ENCODE data around the gene MME.

Gene MME

GRCh38 chr3:155169197-155169596, 89.1 kb downstream of the MME start:
- H3K27ac ChIP-seq (ENCODE audit: low read depth, low read length), result no peak overlapping the region
- H3K4me1 ChIP-seq (ENCODE audit: control insufficient read depth, insufficient read depth, low read length), result 0 out of 2 replicates have a peak, but pooled peaks cover 12% of the 10 kb centered on the region
- H3K36me3 ChIP-seq (ENCODE audit: control insufficient read depth, insufficient read depth, low read length), result 0 out of 2 replicates have a peak, but pooled peaks cover 7% of the 10 kb centered on the region

DNA sequence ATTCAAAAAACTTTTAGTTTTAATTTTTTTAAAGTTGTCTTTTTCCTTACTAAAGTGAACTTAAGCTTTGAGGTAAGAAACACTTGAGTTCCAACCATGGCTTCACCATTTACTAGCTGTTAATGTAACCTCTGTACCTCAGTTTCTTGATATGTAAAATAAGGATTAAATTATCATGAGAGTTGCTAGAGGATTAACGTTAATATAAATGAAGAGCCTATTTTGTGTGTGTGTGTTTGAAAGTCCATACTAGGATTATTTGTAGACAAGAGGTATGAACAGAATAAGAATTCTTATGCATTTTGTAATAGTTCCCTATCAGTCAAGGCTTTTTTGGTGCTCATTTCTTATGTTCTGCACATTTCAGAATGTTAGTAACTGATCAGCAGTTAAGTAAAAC, 93.7 kb downstream of the MME start:
- Histone ChIP-seq H3K4me3 (ENCODE audit: low read depth, low read length) (no peak overlapping the region), H3K9me3 (ENCODE audit: control insufficient read depth, insufficient read depth, low read length) (no peaks in the 10 kb centered on the region), H3K9ac (ENCODE audit: low read depth, low read length) (no peak overlapping the region), H3K36me3 (ENCODE audit: control insufficient read depth, insufficient read depth, low read length) (0 out of 2 replicates have a peak, but pooled peaks cover 7% of the 10 kb centered on the region), H3K27ac (ENCODE audit: low read depth, low read length) (no peak overlapping the region), H3K27me3 (ENCODE audit: control insufficient read depth, insufficient read depth, low read length) (no peaks in the 10 kb centered on the region), H3K4me1 (ENCODE audit: control insufficient read depth, insufficient read depth, low read length) (0 out of 2 replicates have a peak, but pooled peaks cover 12% of the 10 kb centered on the region)

More at GRCh38 chr3:155169197-155169596, 89.1 kb downstream of the MME start:
- Histone ChIP-seq H3K4me3 (ENCODE audit: low read depth, low read length) (no peak overlapping the region), H3K27me3 (ENCODE audit: control insufficient read depth, insufficient read depth, low read length) (no peaks in the 10 kb centered on the region), H3K9me3 (ENCODE audit: control insufficient read depth, insufficient read depth, low read length) (no peaks in the 10 kb centered on the region), H3K9ac (ENCODE audit: low read depth, low read length) (no peak overlapping the region)

GRCh38 chr3:155178810-155179436, 98.8 kb downstream of the MME start:
- Histone ChIP-seq H3K9ac (ENCODE audit: low read depth, low read length) (no peak overlapping the region), H3K27ac (ENCODE audit: low read depth, low read length) (no peak overlapping the region), H3K36me3 (ENCODE audit: control insufficient read depth, insufficient read depth, low read length) (no peaks in the 10 kb centered on the region), H3K4me3 (ENCODE audit: low read depth, low read length) (no peak overlapping the region), H3K4me1 (ENCODE audit: control insufficient read depth, insufficient read depth, low read length) (no peaks in the 10 kb centered on the region), H3K27me3 (ENCODE audit: control insufficient read depth, insufficient read depth, low read length) (no peaks in the 10 kb centered on the region), H3K9me3 (ENCODE audit: control insufficient read depth, insufficient read depth, low read length) (no peaks in the 10 kb centered on the region)

- no peak overlapping the region for H3K9ac ChIP-seq (ENCODE audit: low read depth, low read length)
- no peaks in the 10 kb centered on the region for H3K9me3 ChIP-seq (ENCODE audit: control insufficient read depth, insufficient read depth, low read length)
- no peak overlapping the region for H3K27ac ChIP-seq (ENCODE audit: low read depth, low read length)
- H3K4me1 ChIP-seq (ENCODE audit: control insufficient read depth, insufficient read depth, low read length), result no peaks in the 10 kb centered on the region
- no peak overlapping the region for H3K4me3 ChIP-seq (ENCODE audit: low read depth, low read length)
- no peaks in the 10 kb centered on the region for H3K36me3 ChIP-seq (ENCODE audit: control insufficient read depth, insufficient read depth, low read length)
- H3K27me3 ChIP-seq (ENCODE audit: control insufficient read depth, insufficient read depth, low read length), result no peaks in the 10 kb centered on the region
Observed at GRCh38 chr3:155179437-155179827, 99.3 kb downstream of the MME start.

DNA sequence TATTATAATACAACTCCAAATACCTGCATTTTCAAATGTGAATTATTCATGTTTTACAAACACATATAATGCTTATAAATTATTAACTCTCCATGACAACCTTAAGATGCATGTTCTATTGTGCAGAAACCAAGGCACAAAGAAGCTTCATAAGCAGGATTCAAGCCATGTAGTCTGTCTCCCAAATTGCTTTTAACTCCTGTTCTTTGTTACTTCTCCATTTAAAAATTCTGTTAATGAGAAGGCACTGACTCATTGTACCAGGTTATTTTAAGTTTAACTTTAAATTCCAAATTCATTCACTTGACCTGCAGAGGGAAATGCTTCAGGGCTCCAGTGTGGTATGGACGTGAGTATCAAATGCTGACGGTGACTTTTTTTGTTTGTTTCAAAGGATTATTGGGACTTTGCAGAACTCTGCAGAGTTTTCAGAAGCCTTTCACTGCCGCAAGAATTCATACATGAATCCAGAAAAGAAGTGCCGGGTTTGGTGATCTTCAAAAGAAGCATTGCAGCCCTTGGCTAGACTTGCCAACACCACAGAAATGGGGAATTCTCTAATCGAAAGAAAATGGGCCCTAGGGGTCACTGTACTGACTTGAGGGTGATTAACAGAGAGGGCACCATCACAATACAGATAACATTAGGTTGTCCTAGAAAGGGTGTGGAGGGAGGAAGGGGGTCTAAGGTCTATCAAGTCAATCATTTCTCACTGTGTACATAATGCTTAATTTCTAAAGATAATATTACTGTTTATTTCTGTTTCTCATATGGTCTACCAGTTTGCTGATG, 100.0 kb downstream of the MME start:
- Histone ChIP-seq H3K27me3 (ENCODE audit: control insufficient read depth, insufficient read depth, low read length) (no peaks in the 10 kb centered on the region), H3K36me3 (ENCODE audit: control insufficient read depth, insufficient read depth, low read length) (no peaks in the 10 kb centered on the region), H3K9ac (ENCODE audit: low read depth, low read length) (no peak overlapping the region), H3K4me1 (ENCODE audit: control insufficient read depth, insufficient read depth, low read length) (no peaks in the 10 kb centered on the region), H3K4me3 (ENCODE audit: low read depth, low read length) (no peak overlapping the region), H3K9me3 (ENCODE audit: control insufficient read depth, insufficient read depth, low read length) (no peaks in the 10 kb centered on the region), H3K27ac (ENCODE audit: low read depth, low read length) (no peak overlapping the region)

DNA sequence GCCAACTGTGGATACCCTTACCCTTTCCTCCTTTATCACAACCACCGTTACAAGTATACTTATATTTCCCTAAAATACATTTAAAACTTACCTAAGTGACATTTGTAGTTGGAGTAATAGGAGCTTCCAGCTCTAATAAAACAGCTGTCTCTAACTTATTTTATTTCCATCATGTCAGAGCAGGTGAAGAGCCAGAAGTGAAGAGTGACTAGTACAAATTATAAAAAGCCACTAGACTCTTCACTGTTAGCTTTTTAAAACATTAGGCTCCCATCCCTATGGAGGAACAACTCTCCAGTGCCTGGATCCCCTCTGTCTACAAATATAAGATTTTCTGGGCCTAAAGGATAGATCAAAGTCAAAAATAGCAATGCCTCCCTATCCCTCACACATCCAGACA, 102.3 kb downstream of the MME start:
- no peaks in the 10 kb centered on the region for H3K36me3 ChIP-seq (ENCODE audit: control insufficient read depth, insufficient read depth, low read length)
- H3K27me3 ChIP-seq (ENCODE audit: control insufficient read depth, insufficient read depth, low read length), result no peaks in the 10 kb centered on the region
- H3K9ac ChIP-seq (ENCODE audit: low read depth, low read length), result no peak overlapping the region
- no peak overlapping the region for H3K27ac ChIP-seq (ENCODE audit: low read depth, low read length)
- H3K9me3 ChIP-seq (ENCODE audit: control insufficient read depth, insufficient read depth, low read length), result no peaks in the 10 kb centered on the region
- H3K4me3 ChIP-seq (ENCODE audit: low read depth, low read length), result no peak overlapping the region
- peaks cover 9% of the 10 kb centered on the region for H3K4me1 ChIP-seq (ENCODE audit: control insufficient read depth, insufficient read depth, low read length)

DNA sequence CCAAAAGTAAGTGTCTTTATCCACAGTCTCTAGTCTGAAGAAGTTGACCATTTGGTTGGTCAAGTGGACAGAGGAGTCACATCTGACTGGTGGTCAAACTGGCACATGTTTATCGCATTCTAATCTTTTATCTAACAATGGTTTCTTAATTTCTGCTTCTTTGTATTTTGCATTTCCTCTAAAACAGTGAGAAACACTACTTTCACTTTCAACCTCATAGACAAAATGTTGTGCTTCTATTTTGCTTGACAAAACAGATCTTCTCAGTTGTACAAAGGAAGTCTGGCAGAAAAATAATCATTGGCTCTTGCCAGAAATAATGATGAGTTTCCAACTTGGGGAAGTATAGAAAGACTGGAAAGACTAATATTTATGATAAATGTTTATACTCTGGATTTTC, 103.9 kb downstream of the MME start:
- Histone ChIP-seq H3K4me1 (ENCODE audit: control insufficient read depth, insufficient read depth, low read length) (peaks cover 9% of the 10 kb centered on the region), H3K27ac (ENCODE audit: low read depth, low read length) (no peak overlapping the region), H3K9ac (ENCODE audit: low read depth, low read length) (no peak overlapping the region), H3K9me3 (ENCODE audit: control insufficient read depth, insufficient read depth, low read length) (no peaks in the 10 kb centered on the region), H3K4me3 (ENCODE audit: low read depth, low read length) (no peak overlapping the region), H3K36me3 (ENCODE audit: control insufficient read depth, insufficient read depth, low read length) (no peaks in the 10 kb centered on the region), H3K27me3 (ENCODE audit: control insufficient read depth, insufficient read depth, low read length) (no peaks in the 10 kb centered on the region)

DNA sequence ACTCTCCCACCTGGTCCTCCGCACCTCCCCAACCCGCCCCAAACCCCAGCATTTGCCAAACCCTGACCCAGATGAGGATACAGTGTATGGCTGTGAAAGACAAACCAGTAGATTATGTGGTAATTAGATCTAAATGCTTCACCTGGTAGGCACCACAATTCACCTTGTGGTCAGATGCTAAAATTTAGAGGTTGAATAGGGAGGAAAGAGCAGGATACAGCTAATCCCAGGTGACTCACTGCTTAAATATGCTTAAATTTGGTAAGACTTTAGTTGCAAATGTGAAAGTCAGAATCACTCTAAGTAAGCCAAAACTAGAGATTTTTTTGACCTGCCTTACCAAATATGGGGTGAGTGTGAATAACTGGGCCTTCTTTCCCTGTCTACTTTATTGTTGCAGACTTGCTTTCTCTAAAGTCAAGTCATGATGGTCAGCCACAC, 105.5 kb downstream of the MME start:
- Histone ChIP-seq H3K4me3 (ENCODE audit: low read depth, low read length) (no peak overlapping the region), H3K27ac (ENCODE audit: low read depth, low read length) (peak overlapping the region; percentile 80)

GRCh38 chr3:155188031-155188430, 107.9 kb downstream of the MME start:
- no peak overlapping the region for H3K4me3 ChIP-seq (ENCODE audit: low read depth, low read length)
- no peak overlapping the region for H3K9ac ChIP-seq (ENCODE audit: low read depth, low read length)
- no peak overlapping the region for H3K27ac ChIP-seq (ENCODE audit: low read depth, low read length)
- no peaks in the 10 kb centered on the region for H3K36me3 ChIP-seq (ENCODE audit: control insufficient read depth, insufficient read depth, low read length)
- H3K4me1 ChIP-seq (ENCODE audit: control insufficient read depth, insufficient read depth, low read length), result peaks cover 9% of the 10 kb centered on the region
- no peaks in the 10 kb centered on the region for H3K9me3 ChIP-seq (ENCODE audit: control insufficient read depth, insufficient read depth, low read length)
- no peaks in the 10 kb centered on the region for H3K27me3 ChIP-seq (ENCODE audit: control insufficient read depth, insufficient read depth, low read length)

More for the DNA sequence above, 105.5 kb downstream of the MME start:
- Histone ChIP-seq H3K9ac (ENCODE audit: low read depth, low read length) (no peak overlapping the region), H3K4me1 (ENCODE audit: control insufficient read depth, insufficient read depth, low read length) (peaks cover 9% of the 10 kb centered on the region), H3K36me3 (ENCODE audit: control insufficient read depth, insufficient read depth, low read length) (no peaks in the 10 kb centered on the region), H3K9me3 (ENCODE audit: control insufficient read depth, insufficient read depth, low read length) (no peaks in the 10 kb centered on the region), H3K27me3 (ENCODE audit: control insufficient read depth, insufficient read depth, low read length) (no peaks in the 10 kb centered on the region)

- peaks cover 9% of the 10 kb centered on the region for H3K4me1 ChIP-seq (ENCODE audit: control insufficient read depth, insufficient read depth, low read length)
- H3K9me3 ChIP-seq (ENCODE audit: control insufficient read depth, insufficient read depth, low read length), result no peaks in the 10 kb centered on the region
- no peak overlapping the region for H3K9ac ChIP-seq (ENCODE audit: low read depth, low read length)
- H3K36me3 ChIP-seq (ENCODE audit: control insufficient read depth, insufficient read depth, low read length), result no peaks in the 10 kb centered on the region
- H3K27ac ChIP-seq (ENCODE audit: low read depth, low read length), result no peak overlapping the region
- no peak overlapping the region for H3K4me3 ChIP-seq (ENCODE audit: low read depth, low read length)
- H3K27me3 ChIP-seq (ENCODE audit: control insufficient read depth, insufficient read depth, low read length), result no peaks in the 10 kb centered on the region
Observed at GRCh38 chr3:155189478-155189877, 109.4 kb downstream of the MME start.

DNA sequence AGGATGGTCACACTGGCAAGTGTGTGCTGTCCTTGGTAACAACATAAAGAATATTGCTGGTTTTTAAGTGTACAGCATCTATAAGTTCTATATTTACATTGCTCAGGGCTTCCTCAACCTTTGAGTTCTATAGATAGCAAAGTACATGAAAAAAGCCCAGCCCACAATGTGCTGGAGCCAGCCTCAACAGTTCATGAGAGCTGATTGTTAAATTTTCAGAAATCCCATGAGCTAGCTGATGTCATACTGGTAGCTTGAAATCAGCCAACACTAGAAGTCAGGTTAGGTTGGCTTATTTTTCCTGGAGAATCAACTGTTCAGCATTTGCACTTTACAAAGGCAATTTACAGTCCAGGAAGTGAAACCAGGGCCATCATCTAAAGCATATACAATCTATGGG, 110.6 kb downstream of the MME start:
- H3K27me3 ChIP-seq (ENCODE audit: control insufficient read depth, insufficient read depth, low read length), result no peaks in the 10 kb centered on the region
- H3K27ac ChIP-seq (ENCODE audit: low read depth, low read length), result no peak overlapping the region
- H3K36me3 ChIP-seq (ENCODE audit: control insufficient read depth, insufficient read depth, low read length), result no peaks in the 10 kb centered on the region
- H3K4me3 ChIP-seq (ENCODE audit: low read depth, low read length), result no peak overlapping the region
- peaks cover 5% of the 10 kb centered on the region for H3K4me1 ChIP-seq (ENCODE audit: control insufficient read depth, insufficient read depth, low read length)
- H3K9me3 ChIP-seq (ENCODE audit: control insufficient read depth, insufficient read depth, low read length), result no peaks in the 10 kb centered on the region
- H3K9ac ChIP-seq (ENCODE audit: low read depth, low read length), result no peak overlapping the region

Data from HUES48 (cell line).